ENCODE measurements around the gene HELZ2.
"Not testable (repeated sequence)": the region's sequence is repeated elsewhere in the genome, so short reads cannot be mapped to it uniquely, and the experiment has no call there.

The HELZ2 gene, protein sequence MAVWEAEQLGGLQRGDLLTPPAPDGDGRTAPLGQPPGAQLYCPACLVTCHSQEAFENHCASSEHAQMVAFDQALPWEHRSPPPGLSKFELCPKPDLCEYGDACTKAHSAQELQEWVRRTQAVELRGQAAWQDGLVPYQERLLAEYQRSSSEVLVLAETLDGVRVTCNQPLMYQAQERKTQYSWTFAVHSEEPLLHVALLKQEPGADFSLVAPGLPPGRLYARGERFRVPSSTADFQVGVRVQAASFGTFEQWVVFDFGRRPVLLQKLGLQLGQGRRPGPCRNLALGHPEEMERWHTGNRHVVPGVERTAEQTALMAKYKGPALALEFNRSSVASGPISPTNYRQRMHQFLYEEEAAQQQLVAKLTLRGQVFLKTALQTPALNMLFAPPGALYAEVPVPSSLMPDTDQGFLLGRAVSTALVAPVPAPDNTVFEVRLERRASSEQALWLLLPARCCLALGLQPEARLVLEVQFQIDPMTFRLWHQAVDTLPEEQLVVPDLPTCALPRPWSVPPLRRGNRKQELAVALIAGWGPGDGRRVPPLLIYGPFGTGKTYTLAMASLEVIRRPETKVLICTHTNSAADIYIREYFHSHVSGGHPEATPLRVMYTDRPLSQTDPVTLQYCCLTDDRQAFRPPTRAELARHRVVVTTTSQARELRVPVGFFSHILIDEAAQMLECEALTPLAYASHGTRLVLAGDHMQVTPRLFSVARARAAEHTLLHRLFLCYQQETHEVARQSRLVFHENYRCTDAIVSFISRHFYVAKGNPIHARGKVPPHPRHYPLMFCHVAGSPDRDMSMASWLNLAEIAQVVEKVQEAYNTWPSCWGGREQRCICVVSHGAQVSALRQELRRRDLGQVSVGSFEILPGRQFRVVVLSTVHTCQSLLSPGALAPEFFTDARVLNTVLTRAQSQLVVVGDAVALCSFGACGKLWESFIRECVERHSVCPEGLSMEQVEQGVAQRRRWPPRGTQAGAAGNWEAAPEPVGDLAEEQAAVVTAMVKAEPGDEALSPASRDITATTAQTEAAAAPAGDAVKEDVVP (N-terminal part only)

DNA sequence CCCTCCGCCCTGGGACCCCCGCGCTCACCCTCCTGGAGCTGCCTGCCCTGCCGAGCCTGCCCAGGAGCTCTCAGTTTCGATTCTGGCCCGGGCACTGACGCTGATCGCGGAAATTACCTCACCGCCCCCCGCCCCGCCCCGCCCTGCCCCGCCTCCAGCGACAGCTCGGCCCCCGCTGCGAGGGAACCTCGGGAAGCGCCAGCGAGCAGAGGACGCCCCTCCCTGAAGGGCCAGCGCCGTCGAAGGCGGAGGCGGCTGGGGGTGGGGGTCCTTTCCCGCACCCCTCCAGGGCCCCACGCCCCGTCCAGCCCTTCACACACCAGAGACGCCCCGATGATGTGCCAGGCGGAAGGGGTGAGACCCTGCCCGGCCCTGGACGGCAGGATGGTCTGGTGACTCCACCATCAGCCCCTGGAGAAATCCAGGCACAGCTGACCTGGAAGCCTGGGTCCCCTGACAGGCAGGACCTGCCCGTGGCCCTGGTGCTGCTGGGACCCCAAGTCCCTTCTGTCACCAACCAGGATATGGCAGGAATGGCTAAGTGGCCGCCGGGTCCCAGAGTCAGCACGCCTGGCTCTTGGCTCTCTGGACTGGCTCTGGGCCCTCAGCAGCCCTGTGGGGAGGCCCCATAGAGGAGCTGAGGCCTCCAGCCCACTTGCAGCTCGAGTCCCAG lies at the start of gene HELZ2:
Gene HELZ2, minus strand, starts transcription at position 84 of the 673 bp plus-strand sequence. CDS start 1,854 bp downstream, outside the sequence.
- FAIRE-seq, result no peak

DNA sequence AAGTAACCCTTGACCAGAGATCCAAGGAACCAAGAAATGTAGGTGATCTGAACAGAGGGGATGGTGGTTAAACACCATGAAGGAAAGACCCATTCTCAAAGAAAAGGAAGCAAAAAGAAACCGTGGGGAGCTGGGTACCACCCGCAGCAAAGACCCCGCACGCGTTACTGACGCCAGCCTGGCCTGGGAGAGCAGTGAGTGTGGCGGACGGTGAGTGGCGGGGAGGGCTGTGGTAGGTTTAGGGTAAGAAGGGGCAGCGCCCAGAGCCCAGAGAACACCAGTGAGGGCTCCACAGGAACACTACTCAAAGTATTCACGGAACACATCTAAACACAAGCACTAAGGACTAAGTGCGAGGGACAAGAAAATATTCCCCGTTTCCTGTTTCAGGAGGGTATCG lies 48.7 kb upstream of the HELZ2 start:
- FAIRE-seq, result no peak

DNA sequence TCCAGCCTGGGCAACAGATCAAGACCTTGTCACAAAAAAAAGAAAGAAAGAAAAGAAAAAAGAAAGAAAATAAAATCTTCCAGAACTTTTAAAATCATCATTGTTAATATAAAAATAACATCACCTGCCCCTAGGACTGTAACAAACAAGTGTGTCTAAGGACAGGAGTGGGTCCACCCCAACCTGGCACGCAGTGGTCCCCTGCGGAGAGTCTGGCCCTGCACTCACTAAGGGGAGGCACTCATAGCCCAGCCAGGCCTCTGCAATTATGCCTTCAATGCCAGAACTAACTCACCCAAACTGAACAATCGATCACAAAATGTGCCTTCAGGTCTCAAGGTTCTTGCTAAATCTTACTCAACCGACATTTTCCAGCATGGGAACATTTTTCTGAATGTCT lies 48.1 kb upstream of the HELZ2 start:
- no peak for FAIRE-seq

DNA sequence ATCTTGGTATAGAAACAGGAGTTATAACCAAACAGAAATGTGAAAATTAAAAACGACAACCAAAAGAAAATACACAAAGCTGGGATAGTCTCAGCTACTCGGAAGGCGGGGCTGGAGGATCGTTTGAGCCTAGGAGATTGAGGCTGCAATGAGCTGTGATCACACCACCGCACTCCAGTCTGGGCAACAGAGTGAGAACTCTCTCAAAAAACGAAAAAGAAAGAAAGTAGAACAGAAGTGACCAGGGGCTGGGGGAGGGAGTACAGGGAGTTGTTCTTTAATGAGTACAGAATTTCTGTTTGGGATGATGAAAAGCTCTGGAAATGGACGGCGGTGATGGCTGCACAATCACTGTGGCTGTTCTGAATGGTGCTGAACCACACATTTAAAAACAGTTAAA lies 47.0 kb upstream of the HELZ2 start:
- FAIRE-seq, result no peak

DNA sequence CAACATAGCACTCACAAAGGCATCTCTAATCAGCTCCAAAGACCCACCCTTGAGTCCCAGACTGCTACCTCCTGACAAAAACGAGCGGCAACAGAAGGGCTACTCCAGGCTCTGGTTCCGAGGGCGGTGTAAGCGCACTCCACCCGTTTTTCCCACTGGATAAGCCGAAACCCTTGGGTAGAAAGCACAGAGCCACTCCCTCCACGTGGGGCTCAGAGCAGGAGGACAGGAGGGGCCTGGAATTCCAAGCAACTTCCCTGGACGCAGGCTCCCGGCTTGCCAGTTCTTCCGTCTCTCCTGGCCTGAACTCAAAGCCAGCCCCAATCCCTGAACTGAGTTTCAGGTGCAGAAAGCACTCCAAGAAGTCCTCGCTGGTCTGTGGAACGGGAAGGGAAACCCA lies 45.5 kb upstream of the HELZ2 start:
- FAIRE-seq, result no peak

DNA sequence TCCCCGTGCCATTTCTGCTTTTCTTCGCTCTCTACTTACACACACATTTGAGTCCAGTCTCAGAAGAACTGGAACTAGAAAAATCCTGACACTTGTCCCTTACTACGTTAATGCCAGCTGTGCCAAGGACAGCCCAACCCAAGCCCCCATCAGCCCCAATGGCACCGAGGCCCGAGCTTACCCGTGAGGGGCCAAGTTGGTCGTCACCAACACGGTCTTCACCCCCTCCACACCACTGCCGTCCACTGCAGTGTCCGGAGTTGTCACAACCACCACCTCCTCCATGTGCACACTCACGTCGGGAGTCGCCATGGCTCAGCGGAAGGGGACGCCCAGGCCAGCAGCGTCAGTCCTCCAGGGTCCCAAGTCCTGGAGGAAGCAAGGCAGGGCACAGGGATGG lies 45.0 kb upstream of the HELZ2 start:
- FAIRE-seq, result no peak

DNA sequence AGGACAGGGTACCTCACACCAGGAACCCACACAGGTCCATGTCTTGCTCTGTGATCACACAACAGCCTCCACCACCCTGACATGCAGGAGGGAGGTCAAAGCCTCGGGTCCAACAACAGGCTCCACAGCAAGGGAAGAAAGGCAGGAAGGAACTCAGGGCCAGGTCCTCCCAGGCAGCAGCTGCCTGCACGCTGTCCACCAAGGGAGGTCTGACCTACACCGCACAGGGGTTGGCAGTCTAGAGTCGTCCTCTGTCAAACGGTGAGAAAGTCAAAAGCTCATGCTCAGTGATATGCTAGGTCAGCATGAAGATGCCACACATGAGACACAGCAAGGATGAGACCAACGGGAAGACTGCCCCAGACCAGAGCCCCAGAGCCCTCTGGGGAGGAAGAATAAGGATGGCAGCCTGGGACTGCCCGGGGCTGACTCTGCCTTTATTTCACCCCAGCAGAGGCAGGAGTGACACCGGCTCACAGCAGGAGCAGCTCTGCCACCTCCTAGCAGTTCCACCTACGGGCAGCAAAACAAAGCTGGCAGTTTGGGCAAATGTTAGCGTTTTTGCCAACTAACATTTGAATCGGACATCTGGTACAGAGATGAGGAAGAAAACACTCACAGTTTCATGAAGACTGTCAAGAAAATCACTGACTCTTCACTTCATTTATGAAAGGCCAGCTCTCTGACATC lies 44.4 kb upstream of the HELZ2 start:
- FAIRE-seq, result no peak

DNA sequence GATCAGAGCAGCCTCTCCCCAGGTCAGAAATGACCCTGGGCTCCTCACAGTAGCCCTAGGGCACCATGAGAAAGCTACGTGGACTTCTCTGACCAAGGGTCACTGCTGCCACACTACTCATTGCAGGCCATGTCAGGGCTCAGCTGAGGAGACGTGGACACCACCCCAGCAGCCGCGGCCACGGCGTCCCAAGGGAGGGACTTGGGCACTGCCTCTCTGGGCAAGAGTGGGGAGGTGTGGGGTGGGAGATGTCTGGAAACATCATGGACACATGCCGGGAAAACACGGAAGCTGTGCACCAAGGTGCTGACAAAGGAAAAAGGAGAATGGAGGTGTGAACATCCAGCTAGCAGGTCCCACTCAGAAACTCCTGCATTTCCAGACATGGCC lies 43.8 kb upstream of the HELZ2 start:
- no peak for FAIRE-seq

DNA sequence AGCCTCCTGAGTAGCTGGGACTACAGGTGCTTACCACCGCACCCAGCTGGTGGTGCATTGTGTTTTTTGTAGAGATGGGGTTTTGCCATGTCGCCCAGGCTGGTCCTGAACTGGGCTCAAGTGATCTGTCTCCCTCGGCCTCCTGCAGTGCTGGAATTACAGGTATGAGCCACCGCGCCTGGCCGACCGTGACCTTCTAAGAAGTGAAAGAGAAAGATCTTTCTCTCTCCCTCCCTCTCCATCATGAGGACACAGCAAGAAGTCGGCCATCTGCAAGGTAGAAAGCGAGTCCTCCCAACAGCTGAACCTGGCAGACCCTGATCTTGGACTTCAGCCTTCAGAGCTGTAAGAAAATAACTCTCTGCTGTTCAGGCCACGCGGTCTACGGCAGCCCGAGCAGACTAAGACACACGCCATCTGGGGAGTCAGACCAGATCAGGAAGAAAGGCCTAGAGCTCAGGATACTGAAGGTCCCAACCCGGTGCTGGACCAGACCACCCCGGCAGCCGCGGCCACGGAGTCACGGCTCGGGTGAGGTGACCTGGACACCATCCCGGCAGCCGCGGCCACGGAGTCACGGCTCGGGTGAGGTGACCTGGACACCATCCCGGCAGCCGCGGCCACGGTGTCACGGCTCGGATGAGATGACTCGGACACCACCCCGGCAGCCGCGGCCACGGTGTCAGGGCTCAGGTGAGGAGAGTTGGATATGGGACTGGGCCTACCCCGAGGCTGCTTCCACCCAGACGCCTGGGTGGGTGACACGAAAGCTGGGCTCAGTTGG lies 43.2 kb upstream of the HELZ2 start:
- no peak for FAIRE-seq

DNA sequence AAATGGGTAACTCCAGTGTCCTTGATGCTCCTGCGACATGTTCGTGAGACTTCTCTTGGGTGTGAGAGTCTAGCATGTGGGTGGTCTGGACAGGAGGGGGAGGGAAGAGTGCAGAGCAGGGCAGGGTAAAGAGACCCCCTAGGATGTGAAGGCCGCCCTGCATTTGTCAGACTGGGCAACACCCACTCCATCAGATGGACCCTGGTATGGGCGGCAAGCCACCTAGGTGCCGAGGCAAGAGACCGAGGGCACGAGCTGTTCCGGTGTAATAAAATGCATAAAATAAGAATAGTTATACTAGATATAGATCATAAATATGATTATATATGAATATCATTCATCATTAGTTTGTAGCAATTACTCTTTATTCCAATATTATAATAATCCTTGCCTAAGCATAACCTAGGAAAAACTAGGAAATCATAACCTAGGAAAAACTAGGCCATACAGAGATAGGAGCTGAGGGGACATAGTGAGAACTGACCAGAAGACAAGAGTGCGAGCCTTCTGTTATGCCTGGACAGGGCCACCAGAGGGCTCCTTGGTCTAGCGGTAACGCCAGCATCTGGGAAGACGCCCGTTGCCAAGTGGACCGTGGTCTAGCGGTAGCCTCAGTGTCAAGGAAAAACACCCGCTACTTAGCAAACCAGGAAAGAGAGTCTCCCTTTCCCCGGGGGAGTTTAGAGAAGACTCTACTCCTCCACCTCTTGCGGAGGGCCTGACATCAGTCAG lies 40.0 kb upstream of the HELZ2 start:
- FAIRE-seq, result not testable (repeated sequence)

DNA sequence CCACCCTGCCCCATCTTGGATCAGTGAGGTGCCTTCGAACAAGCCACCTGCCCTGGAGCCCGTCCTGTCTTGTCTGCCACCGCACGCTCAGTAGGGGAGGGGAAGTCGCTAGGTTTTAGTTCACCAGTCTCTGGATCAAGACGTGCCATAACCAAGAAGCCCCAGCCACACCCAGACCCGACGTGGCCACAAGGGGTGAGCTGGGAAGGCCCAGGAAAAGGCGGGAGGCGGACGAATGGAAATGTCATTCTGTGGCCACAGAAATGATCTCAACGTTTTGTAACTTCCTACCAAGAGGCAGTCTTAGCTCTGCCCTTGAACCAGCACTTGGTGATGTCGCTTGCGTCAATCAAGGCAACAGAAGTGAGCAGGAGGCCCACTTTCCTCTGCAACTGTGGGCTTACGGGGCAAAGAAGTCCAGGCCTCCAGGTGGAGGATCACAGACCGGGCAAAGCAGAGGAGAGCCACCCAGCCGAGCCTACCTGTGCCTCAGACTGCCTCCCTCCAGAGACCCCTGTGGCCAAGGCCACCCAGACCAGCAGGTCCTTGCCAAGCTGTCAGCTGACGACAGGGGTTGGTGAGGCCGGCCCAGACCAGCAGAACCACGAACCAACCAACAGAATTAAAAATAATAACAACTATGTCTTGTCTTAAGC lies 38.4 kb upstream of the HELZ2 start:
- no peak for FAIRE-seq

DNA sequence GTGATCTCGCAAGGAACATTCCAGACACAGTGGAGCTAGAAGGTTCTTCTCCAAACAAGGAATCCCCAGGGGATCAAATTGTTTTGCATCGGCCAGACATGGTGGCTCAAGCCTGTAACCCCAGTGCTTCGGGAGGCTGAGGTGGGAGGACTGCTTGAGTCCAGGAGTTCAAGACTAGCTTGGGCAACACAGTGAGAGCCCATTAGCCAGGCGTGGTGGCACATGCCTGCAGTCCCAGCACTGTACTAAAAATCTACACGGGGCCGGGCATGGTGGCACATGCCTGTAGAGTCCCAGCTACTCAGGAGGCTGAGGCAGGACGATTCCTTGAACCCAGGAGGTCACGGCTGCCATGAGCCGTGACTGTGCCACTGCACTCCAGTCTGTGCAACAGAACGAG lies 37.6 kb upstream of the HELZ2 start:
- no peak for FAIRE-seq

DNA sequence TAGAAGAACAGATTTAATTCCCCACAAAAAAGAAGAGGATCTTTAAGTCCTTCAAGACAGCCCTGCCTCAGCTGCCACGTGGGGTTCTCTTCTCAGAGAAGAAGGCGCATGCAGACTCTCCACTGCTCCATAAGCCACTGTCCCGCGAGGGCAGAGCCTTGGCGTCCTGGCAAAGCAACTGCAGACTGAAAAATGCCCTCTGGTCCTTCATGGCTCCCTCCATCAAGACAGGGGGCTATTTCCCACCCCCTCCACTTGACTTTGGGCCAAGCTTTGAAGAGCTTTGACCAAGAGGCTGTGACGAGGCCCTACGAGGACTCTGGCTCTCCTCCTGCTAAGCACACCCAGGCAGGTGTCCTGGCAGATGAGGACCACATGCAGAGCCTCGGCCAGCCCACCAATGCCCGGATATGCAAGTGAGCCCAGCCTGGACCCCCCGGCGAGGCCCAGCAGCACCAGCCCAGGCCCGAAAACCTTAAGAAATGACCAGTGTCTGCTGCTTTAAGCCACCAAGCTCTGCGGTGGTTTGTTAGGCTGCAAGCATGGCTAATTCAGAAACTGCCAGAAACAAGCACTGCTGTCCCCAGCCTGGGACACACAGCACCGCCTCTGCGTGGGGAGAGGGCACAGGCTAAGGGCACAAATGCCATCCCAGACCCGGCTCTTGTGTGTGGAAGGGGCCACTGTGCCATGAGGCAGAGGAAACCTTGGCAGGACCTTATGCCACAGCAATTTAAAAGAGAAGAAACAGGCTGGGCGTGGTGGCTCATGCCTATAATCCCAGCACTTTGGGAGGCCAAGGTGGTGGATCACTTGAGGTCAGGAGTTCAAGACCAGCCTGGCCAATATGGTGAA lies 36.8 kb upstream of the HELZ2 start:
- no peak for FAIRE-seq

DNA sequence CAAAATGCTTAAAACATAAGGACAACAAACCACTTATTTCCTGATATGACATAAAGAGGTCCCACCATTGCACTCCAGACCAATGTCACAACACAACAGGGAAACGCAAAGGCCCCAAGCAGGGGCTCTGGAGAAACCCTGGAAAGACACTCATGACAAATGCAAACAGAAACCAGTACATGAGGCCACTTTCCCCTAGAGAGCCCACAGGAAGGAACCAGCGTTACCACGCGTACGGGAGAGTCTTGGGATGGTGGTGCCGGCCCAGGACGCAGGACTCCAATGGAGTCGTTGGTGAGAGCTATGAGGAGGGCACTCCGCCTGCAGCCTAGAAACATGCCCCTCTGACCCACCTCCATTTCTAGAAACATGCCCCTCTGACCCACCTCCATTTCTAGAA lies 32.6 kb upstream of the HELZ2 start:
- FAIRE-seq, result no peak

DNA sequence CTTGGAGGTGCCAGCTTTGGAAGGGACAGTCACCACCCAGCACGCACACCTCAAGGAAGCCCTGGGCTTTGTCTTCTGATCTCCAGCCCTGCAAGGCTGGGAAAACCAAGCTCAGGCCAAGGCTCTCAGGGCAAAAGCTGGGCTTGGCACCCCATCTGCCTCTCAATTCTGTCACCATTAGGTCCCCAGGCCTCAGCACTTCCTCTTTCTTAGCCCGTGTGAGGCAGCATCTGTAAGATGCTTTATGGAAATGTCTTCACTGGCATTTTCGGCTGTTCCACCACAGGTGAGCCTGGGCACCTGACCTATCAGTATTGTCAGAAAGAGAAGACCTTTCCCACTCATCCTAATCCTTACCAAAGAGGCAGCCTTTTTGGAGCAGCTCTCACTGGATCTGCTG lies 28.3 kb upstream of the HELZ2 start:
- no peak for FAIRE-seq

DNA sequence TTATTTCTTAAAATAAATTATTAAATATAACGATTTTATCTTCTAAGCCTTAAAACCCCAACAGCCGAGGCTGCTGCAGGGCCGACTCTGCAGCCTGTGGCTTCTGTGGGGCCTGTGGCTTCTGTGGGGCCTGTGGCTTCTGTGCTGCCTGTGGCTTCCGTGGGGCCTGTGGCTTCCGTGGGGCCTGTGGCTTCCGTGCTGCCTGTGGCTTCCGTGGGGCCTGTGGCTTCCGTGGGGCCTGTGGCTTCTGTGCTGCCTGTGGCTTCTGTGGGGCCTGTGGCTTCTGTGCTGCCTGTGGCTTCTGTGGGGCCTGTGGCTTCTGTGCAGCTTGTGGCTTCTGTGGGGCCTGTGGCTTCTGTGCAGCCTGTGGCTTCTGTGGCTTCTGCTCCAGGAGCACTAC lies 27.6 kb upstream of the HELZ2 start:
- FAIRE-seq, result not testable (repeated sequence)

DNA sequence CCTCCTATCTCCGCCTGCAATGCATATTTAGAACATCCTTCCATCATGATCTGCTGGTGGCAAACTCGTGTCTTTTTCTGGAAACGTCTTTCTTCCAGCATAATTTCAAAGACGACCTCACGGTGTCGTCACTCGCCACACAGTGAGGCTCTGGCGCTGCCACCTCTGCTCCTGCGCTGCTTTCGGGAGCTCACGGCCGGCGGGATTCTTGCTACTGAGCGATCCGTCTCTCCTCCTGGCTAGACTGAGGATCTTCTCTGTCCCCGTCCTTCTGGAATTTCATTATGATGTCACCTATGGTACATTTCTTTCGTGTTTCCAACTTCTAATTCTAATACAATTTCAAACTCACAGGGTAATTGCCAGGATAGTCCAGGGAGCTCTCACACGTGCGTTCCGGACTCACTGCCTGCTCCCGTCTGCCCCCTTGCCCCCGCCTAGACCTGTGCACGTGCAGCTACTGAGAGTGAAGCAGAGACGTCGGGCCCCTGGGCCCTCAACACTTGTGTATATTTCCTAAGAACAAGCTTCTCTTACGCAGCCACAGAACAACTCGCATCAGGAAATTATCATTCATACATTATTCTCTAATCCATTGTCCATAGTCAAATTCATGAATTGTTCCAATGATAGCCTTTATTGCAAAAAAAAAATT lies 25.5 kb upstream of the HELZ2 start:
- FAIRE-seq, result no peak

DNA sequence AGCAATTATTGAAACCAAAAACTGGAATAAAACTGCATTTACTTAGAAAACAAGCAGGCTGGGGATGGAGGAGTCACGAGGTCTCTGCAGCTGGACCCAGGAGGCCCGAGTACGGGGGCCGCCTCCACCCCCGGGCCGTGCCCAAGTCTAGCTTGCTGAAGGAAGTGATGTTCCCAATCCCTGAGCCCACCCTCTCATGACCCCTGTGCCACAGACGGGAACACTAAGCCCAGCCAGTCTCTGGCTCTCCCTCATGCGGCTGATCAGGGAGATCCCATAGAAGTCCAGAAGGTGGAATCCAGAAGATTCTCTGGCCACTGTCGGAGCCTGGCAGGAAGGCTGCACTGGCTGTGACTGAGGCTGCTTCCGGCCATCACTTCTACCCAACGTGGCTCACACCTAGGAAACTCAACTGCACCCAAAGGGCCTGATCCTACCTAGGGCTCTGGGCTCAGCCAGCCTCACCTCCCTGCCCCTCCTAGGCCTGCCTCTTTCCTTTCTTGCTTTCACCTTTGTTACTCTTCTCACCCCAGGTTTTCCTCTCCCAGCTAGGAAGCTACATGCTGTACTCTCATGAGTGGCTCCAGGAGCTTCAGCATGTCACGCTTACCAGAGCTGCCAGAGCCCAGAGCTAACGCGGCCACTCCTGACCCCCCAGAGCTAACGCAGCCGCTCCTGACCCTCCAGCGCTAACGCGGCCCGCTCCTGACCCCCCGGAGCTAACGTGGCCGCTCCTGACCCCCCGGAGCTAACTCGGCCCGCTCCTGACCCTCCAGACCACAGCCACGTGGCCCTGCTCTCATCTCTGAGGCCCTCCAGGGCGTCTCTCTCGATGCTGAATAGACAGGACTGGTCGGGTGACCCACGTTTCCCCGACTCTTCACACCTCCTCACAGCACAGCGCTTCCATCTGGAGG lies 24.7 kb upstream of the HELZ2 start:
- no peak for FAIRE-seq

Data from islet of Langerhans (tissue), 1 donor.